Keratinocyte (primary cell): ENCODE measurements around the gene AUH. TPM values are rescaled to one million over a fixed set of nuclear protein-coding genes. Genes with fewer than 3 reads are reported as not detected.

ENCODE experiments used
- DNase-seq: peaks from one replicate; pipeline ENCODE4 v3.0.0-alpha.2; 2011; ENCODE audit warnings: low read depth, missing footprints, low spot score
- FAIRE-seq: peaks from 2 replicates; lab custom pipeline; 2011; peaks lifted over from hg19 to GRCh38; lab: Jason Lieb, UNC
- H2AFZ ChIP-seq: 2 replicates; pipeline ENCODE4 v1.6.0; 2012; ENCODE audit warnings: low read length, control low read depth, inconsistent platforms; ENCODE audit not compliant: control insufficient read depth
- H3K27ac ChIP-seq: 2 replicates; pipeline ENCODE4 v1.5.1; 2011; ENCODE audit warnings: low read length; ENCODE audit not compliant: control insufficient read depth, insufficient read depth
- H3K27me3 ChIP-seq: 3 replicates; pipeline ENCODE4 v1.6.0; 2011; ENCODE audit warnings: low read length; ENCODE audit not compliant: control insufficient read depth, insufficient read depth; ENCODE audit errors: extremely low read depth
- H3K36me3 ChIP-seq, 2 experiments: 2 replicates in 1 of 2; 3 replicates in 1 of 2; pipeline ENCODE4 v1.5.1; 2011; ENCODE audit warnings: low read length in 2 of 2, mild to moderate bottlenecking in 1 of 2; ENCODE audit not compliant: control insufficient read depth in 2 of 2, insufficient read depth in 2 of 2; ENCODE audit errors: extremely low read depth in 1 of 2
- H3K4me1 ChIP-seq: 3 replicates; pipeline ENCODE4 v1.5.1; 2011; ENCODE audit warnings: low read length; ENCODE audit not compliant: control insufficient read depth, insufficient read depth; ENCODE audit errors: extremely low read depth
- H3K4me2 ChIP-seq: 3 replicates; pipeline ENCODE4 v1.6.0; 2011; ENCODE audit warnings: low read depth, low read length; ENCODE audit not compliant: control insufficient read depth, insufficient read depth; ENCODE audit errors: extremely low read depth
- H3K4me3 ChIP-seq, 3 experiments: fragments of 200-600 bp in 1 of 3; sonication (generic) in 1 of 3; 2 replicates in 2 of 3; 3 replicates in 1 of 3; pipeline ENCODE4 v1.5.1; 2011 to 2016; ENCODE audit warnings: low read length in 3 of 3, mild to moderate bottlenecking in 3 of 3, control low read depth in 2 of 3, inconsistent platforms in 1 of 3, low read depth in 1 of 3, mixed read lengths in 1 of 3, mixed run types in 1 of 3, moderate library complexity in 1 of 3; ENCODE audit not compliant: control insufficient read depth in 2 of 3, insufficient read depth in 2 of 3; ENCODE audit errors: extremely low read depth in 1 of 3
- H3K79me2 ChIP-seq: 2 replicates; pipeline ENCODE4 v1.6.0; 2012; ENCODE audit warnings: low read length; ENCODE audit not compliant: control insufficient read depth, insufficient read depth
- H3K9ac ChIP-seq: 3 replicates; pipeline ENCODE4 v1.6.0; 2011; ENCODE audit warnings: low read length; ENCODE audit not compliant: control insufficient read depth, insufficient read depth; ENCODE audit errors: extremely low read depth
- H3K9me1 ChIP-seq: 3 replicates; pipeline ENCODE4 v1.6.0; 2011; ENCODE audit warnings: low read length; ENCODE audit not compliant: control insufficient read depth, insufficient read depth; ENCODE audit errors: extremely low read depth
- H3K9me3 ChIP-seq: 2 replicates; pipeline ENCODE4 v1.5.1; 2012; ENCODE audit warnings: low read depth, low read length; ENCODE audit not compliant: control insufficient read depth
- H4K20me1 ChIP-seq: 3 replicates; pipeline ENCODE4 v1.6.0; 2011; ENCODE audit warnings: low read length; ENCODE audit not compliant: control insufficient read depth, insufficient read depth; ENCODE audit errors: extremely low read depth
- CTCF ChIP-seq, 3 experiments: IDR thresholded peaks in 1 of 3; conservative IDR thresholded peaks in 1 of 3; optimal IDR thresholded peaks in 1 of 3; 2 replicates in 2 of 3; 3 replicates in 1 of 3; pipeline versions ENCODE3 to v1.5.1; 2011; ENCODE audit warnings: low read length in 3 of 3, mild to moderate bottlenecking in 3 of 3, moderate library complexity in 2 of 3, control low read depth in 1 of 3, inconsistent platforms in 1 of 3; ENCODE audit not compliant: insufficient read depth in 2 of 3; ENCODE audit errors: extremely low read depth in 1 of 3
- EZH2 ChIP-seq: IDR thresholded peaks from one replicate; pipeline ENCODE4 v1.6.1; 2012; ENCODE audit warnings: inconsistent platforms, mild to moderate bottlenecking, low read length, moderate library complexity
- dilution Hi-C: fragments of 300-500 bp; cut with MboI; formaldehyde crosslinking; loops from one replicate; pipeline ENCODE4 v1.7.0; 2020; ENCODE audit warnings: low sequenced_read_pairs; ENCODE audit not compliant: extremely low pct_ligation_motif_present
- polyA plus RNA-seq, 5 experiments: library from polyadenylated mRNA; depleted of rRNA in 3 of 5; stranded (reverse) in 3 of 5; stranded (forward) in 1 of 5; unstranded in 1 of 5; fragments of >200 nt; gene quantifications; 1 replicate in 1 of 5; 2 replicates in 3 of 5; 3 replicates in 1 of 5; pipeline versions ENCODE4 v1.2.1 to v1.2.3, GENCODE V29; 2011 to 2012; ENCODE audit warnings: missing spikeins in 2 of 5, low read depth in 1 of 5, low replicate concordance in 1 of 5

AUH gene
- polyA plus RNA-seq, 1 donor (not counting 4 experiments of a cell fraction or from before 2014, with no cell fraction given) = 5.5 TPM

- H3K36me3 ChIP-seq = no peaks in the 10 kb centered on the region
- FAIRE-seq = no peak
- no peak overlapping the region for H3K27ac ChIP-seq
- no peaks in the 10 kb centered on the region for H3K9me1 ChIP-seq
- no peaks in the 10 kb centered on the region for H3K79me2 ChIP-seq
- no peak overlapping the region for H3K9ac ChIP-seq
- dilution Hi-C loops = no loop called here
- H3K27me3 ChIP-seq = no peaks in the 10 kb centered on the region
- no peak overlapping the region for H2AFZ ChIP-seq
- H3K9me3 ChIP-seq = no peaks in the 10 kb centered on the region
- no peak overlapping the region for H3K4me3 ChIP-seq
- no peaks in the 10 kb centered on the region for H3K4me1 ChIP-seq
- H3K4me2 ChIP-seq = no peak overlapping the region
- H4K20me1 ChIP-seq = no peaks in the 10 kb centered on the region
- TF ChIP-seq CTCF (optimal IDR thresholded peaks at IDR 0.05 in 1 of 3, IDR thresholded peaks at IDR 0.05 in 1 of 3, conservative IDR thresholded peaks at IDR 0.05 in 1 of 3; ENCODE audit: extremely low read depth in 1 of 3, insufficient read depth in 2 of 3, low read length in 3 of 3) = no peak
- TF ChIP-seq EZH2 = no peak
- DNase-seq = no peak
These were observed 141.7 kb downstream of the AUH start for GRCh38 chr9:91220021-91220420.

GRCh38 chr9:91219557-91219956, 142.2 kb downstream of the AUH start:
- Histone ChIP-seq H4K20me1 (no peaks in the 10 kb centered on the region), H3K27ac (no peak overlapping the region), H3K79me2 (no peaks in the 10 kb centered on the region), H3K36me3 (no peaks in the 10 kb centered on the region), H3K4me1 (no peaks in the 10 kb centered on the region), H3K9me3 (no peaks in the 10 kb centered on the region), H3K27me3 (no peaks in the 10 kb centered on the region), H3K4me3 (no peak overlapping the region), H3K9me1 (no peaks in the 10 kb centered on the region), H3K9ac (no peak overlapping the region), H3K4me2 (no peak overlapping the region), H2AFZ (no peak overlapping the region)
- TF ChIP-seq CTCF (optimal IDR thresholded peaks at IDR 0.05 in 1 of 3, IDR thresholded peaks at IDR 0.05 in 1 of 3, conservative IDR thresholded peaks at IDR 0.05 in 1 of 3; ENCODE audit: extremely low read depth in 1 of 3, insufficient read depth in 2 of 3, low read length in 3 of 3) (no peak), EZH2 (no peak)
- DNase-seq = no peak
- dilution Hi-C loops = no loop called here
- FAIRE-seq = no peak
